Measurements from ENCODE around the gene CHIA. TPM values are rescaled to one million over a fixed set of nuclear protein-coding genes. Genes with fewer than 3 reads are reported as not detected.

The CHIA gene
- total RNA-seq, 1 experiment from 2014 or later = not detected

DNA sequence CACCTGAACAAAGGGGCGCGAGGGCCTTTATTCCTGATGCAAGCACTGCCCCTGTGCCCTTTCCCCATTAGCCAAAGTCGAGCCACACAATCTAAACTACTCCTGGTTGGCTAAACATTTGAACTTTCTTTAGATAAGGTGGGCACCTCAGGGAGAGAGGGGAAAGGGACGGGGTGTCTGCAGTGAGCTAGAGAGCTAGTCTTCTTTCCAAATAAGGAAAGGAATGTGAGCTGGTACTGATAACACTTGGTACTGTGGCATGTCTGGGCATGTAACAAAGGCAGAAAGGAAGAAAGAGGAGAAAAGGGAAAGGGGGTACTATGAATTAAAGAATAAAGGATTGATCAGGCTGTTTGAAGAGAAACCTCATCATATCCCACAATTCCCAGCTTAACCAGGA is 74.0 kb downstream of the CHIA start:
- peak overlapping the region; percentile 95 for H2BK120ac ChIP-seq (ENCODE audit: low read depth, low read length, poor library complexity, severe bottlenecking)
- H3K23ac ChIP-seq (ENCODE audit: insufficient read length, low read depth, low read length) = no peak overlapping the region
- H3K9ac ChIP-seq (ENCODE audit: extremely low read depth, insufficient read length, low read length) = no peak overlapping the region
- H3K27ac ChIP-seq (ENCODE audit: insufficient read length, low read depth, low read length) = no peak overlapping the region
- no peaks in the 10 kb centered on the region for H3K36me3 Mint-ChIP-seq (ENCODE audit: insufficient read depth in 1 of 3, low read depth in 3 of 3)
- H2AK5ac ChIP-seq (ENCODE audit: insufficient read length, low read length) = no peak overlapping the region
- H4K5ac ChIP-seq (ENCODE audit: insufficient read length, low read depth, low read length) = no peak overlapping the region
- H3K4me1 ChIP-seq (ENCODE audit: insufficient read depth, low read length) = peaks cover 11% of the 10 kb centered on the region
- DNase-seq = peak; percentile 48
- no peaks in the 10 kb centered on the region; the same call in 1 of the 2 replicates for H3K27me3 Mint-ChIP-seq (ENCODE audit: low read depth)
- H3K4me1 Mint-ChIP-seq = peaks cover 33 to 50% of the 10 kb centered on the region in 2 experiments
- peak overlapping the region; percentile 83; the same call in 1 of the 2 replicates for H3K4ac ChIP-seq (ENCODE audit: low read depth, low read length)
- H2BK5ac ChIP-seq (ENCODE audit: insufficient read length, low read length) = no peak overlapping the region
- WGBS (ENCODE audit: extremely low coverage, insufficient read length, low lambda C conversion rate) = no CpG with 5 or more reads among the region's 4 CpGs
- no peak overlapping the region for H3K56ac ChIP-seq (ENCODE audit: insufficient read length, low read depth, low read length)
- no peaks in the 10 kb centered on the region for H4K20me1 ChIP-seq (ENCODE audit: control insufficient read depth, insufficient read depth, insufficient read length)
- no peak overlapping the region for H2AFZ ChIP-seq (ENCODE audit: low read length)
- H2BK15ac ChIP-seq (ENCODE audit: low read depth, low read length) = no peak overlapping the region
- H3T11ph ChIP-seq (ENCODE audit: low read length) = peak overlapping the region; percentile 100
- H3K27ac Mint-ChIP-seq = peak overlapping the region; percentile 61 to 98 (median 86); a peak in 5 of 7 replicates
- no peak overlapping the region for H4K8ac ChIP-seq (replicated peaks; ENCODE audit: insufficient read length, low read depth, low read length)
- H3K9me3 ChIP-seq (ENCODE audit: control insufficient read depth, low read depth, low read length) = no peaks in the 10 kb centered on the region
- H2BK20ac ChIP-seq (ENCODE audit: low read depth, low read length, poor library complexity, severe bottlenecking) = peak overlapping the region; percentile 76
- H3K79me1 ChIP-seq (ENCODE audit: insufficient read depth, low read depth, low read length, poor library complexity, severe bottlenecking) = no peaks in the 10 kb centered on the region
- H3K23me2 ChIP-seq (ENCODE audit: insufficient read length, low read depth, low read length, poor library complexity, severe bottlenecking) = no peaks in the 10 kb centered on the region
- no peak overlapping the region for H3K4me2 ChIP-seq (ENCODE audit: insufficient read depth, insufficient read length, low read length)
- H3K4me3 Mint-ChIP-seq = no peak overlapping the region
- peak overlapping the region; percentile 69 for H2BK12ac ChIP-seq (ENCODE audit: insufficient read length, low read depth, low read length)
- no peaks in the 10 kb centered on the region for H3K79me2 ChIP-seq (ENCODE audit: insufficient read depth, low read length)
- TF ChIP-seq, protein P1, sequence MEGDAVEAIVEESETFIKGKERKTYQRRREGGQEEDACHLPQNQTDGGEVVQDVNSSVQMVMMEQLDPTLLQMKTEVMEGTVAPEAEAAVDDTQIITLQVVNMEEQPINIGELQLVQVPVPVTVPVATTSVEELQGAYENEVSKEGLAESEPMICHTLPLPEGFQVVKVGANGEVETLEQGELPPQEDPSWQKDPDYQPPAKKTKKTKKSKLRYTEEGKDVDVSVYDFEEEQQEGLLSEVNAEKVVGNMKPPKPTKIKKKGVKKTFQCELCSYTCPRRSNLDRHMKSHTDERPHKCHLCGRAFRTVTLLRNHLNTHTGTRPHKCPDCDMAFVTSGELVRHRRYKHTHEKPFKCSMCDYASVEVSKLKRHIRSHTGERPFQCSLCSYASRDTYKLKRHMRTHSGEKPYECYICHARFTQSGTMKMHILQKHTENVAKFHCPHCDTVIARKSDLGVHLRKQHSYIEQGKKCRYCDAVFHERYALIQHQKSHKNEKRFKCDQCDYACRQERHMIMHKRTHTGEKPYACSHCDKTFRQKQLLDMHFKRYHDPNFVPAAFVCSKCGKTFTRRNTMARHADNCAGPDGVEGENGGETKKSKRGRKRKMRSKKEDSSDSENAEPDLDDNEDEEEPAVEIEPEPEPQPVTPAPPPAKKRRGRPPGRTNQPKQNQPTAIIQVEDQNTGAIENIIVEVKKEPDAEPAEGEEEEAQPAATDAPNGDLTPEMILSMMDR (conservative IDR thresholded peaks at IDR 0.05) = no peak
- H3K14ac ChIP-seq (ENCODE audit: insufficient read depth, low read length) = peak overlapping the region; percentile 93; the same call in 1 of the 2 replicates
- H3K9me3 Mint-ChIP-seq = no peaks in the 10 kb centered on the region
- H4K91ac ChIP-seq (ENCODE audit: insufficient read length, low read depth, low read length) = no peak overlapping the region
- peak overlapping the region; percentile 95 for H3K18ac ChIP-seq (ENCODE audit: insufficient read length, low read depth, low read length)
- H3K27me3 ChIP-seq (ENCODE audit: insufficient read depth, low read length) = no peaks in the 10 kb centered on the region

Data from H9 (cell line).